Fibroblast of skin of abdomen (primary cell): ENCODE measurements around the gene TEX11.
A peak's percentile ranks its signal among the peaks of the same experiment; 100 is the strongest.
"Not testable (repeated sequence)": the region's sequence is repeated elsewhere in the genome, so short reads cannot be mapped to it uniquely, and the experiment has no call there.

ENCODE experiments used
- DNase-seq: peaks from one replicate; pipeline ENCODE4 v3.0.0-alpha.2; 2013

TEX11 gene

GRCh38 chrX:70587158-70587557 lies 321.4 kb downstream of the TEX11 start:
- DNase-seq: not testable (repeated sequence)

GRCh38 chrX:70577442-70577841 lies 331.1 kb downstream of the TEX11 start:
- no peak for DNase-seq

- DNase-seq: not testable (repeated sequence)
Measured at GRCh38 chrX:70569922-70570576, 338.5 kb downstream of the TEX11 start.

- DNase-seq: no peak
Measured at GRCh38 chrX:70554948-70555347, 353.6 kb downstream of the TEX11 start.

- peak; percentile 14 for DNase-seq
Measured at GRCh38 chrX:70554523-70554922, 354.0 kb downstream of the TEX11 start.

- peak; percentile 50 for DNase-seq
Measured at GRCh38 chrX:70554081-70554480, 354.4 kb downstream of the TEX11 start.

GRCh38 chrX:70553516-70553915 lies 355.0 kb downstream of the TEX11 start:
- no peak for DNase-seq

GRCh38 chrX:70552130-70552704 lies 356.3 kb downstream of the TEX11 start:
- no peak for DNase-seq

- no peak for DNase-seq
Measured at GRCh38 chrX:70549429-70549828, 359.1 kb downstream of the TEX11 start.

- no peak for DNase-seq
Measured at GRCh38 chrX:70535198-70535597, 373.3 kb downstream of the TEX11 start.

- DNase-seq: no peak
Measured at GRCh38 chrX:70527610-70528345, 380.7 kb downstream of the TEX11 start.

- DNase-seq: no peak
Measured at GRCh38 chrX:70527053-70527452, 381.5 kb downstream of the TEX11 start.

GRCh38 chrX:70525733-70526132 lies 382.8 kb downstream of the TEX11 start:
- no peak for DNase-seq

GRCh38 chrX:70515692-70516091 lies 392.8 kb downstream of the TEX11 start:
- not testable (repeated sequence) for DNase-seq

- not testable (repeated sequence) for DNase-seq
Measured at GRCh38 chrX:70515270-70515669, 393.2 kb downstream of the TEX11 start.

- no peak for DNase-seq
Measured at GRCh38 chrX:70509078-70509477, 399.4 kb downstream of the TEX11 start.

- peak; percentile 11 for DNase-seq
Measured at GRCh38 chrX:70508296-70508911, 400.1 kb downstream of the TEX11 start.

- DNase-seq: no peak
Measured at GRCh38 chrX:70505451-70505841, 403.1 kb downstream of the TEX11 start.

- no peak for DNase-seq
Measured at GRCh38 chrX:70504772-70505450, 403.6 kb downstream of the TEX11 start.

- no peak for DNase-seq
Measured at GRCh38 chrX:70500826-70501225, 407.7 kb downstream of the TEX11 start.

GRCh38 chrX:70498129-70498528 lies 410.4 kb downstream of the TEX11 start:
- DNase-seq: no peak

GRCh38 chrX:70497026-70497425 lies 411.5 kb downstream of the TEX11 start:
- DNase-seq: no peak

- no peak for DNase-seq
Measured at GRCh38 chrX:70496491-70496890, 412.0 kb downstream of the TEX11 start.
